Progenitor cell of endocrine pancreas (in vitro differentiated cells): ENCODE results near the gene C1QTNF1. TPM values are rescaled to one million over a fixed set of nuclear protein-coding genes. Genes with fewer than 3 reads are reported as not detected.

Source experiments
- DNase-seq: peaks from one replicate; pipeline ENCODE4 v3.0.0; 2021; ENCODE audit warnings: low spot score; ENCODE audit not compliant: unreplicated experiment
- H3K27ac Mint-ChIP-seq: 2 replicates; pipeline ENCODE4 v1.8.0; 2021; ENCODE audit warnings: mild to moderate bottlenecking, moderate library complexity, mixed read lengths
- H3K27me3 Mint-ChIP-seq: 2 replicates; pipeline ENCODE4 v1.8.0; 2021; ENCODE audit warnings: mixed read lengths
- H3K36me3 Mint-ChIP-seq: 2 replicates; pipeline ENCODE4 v1.8.0; 2022; ENCODE audit warnings: mixed read lengths; ENCODE audit not compliant: insufficient read depth
- H3K4me1 Mint-ChIP-seq: 2 replicates; pipeline ENCODE4 v1.8.0; 2021; ENCODE audit warnings: low read depth, mixed read lengths
- H3K4me3 Mint-ChIP-seq: 2 replicates; pipeline ENCODE4 v1.8.0; 2021; ENCODE audit warnings: low read depth, mild to moderate bottlenecking, moderate library complexity, mixed read lengths
- H3K9me3 Mint-ChIP-seq: 2 replicates; pipeline ENCODE4 v1.8.0; 2021; ENCODE audit warnings: low read depth, mixed read lengths
- total RNA-seq: library from RNA; stranded (reverse); gene quantifications from 2 replicates; pipeline ENCODE4 v1.2.1, GENCODE V29; 2021
- TF ChIP-seq, protein P1 (sequence below): fragments of 200-600 bp; sonication (generic); IDR thresholded peaks from one replicate; pipeline ENCODE4 v1.5.0; 2021; ENCODE audit warnings: antibody characterized with exemption, mild to moderate bottlenecking; ENCODE audit not compliant: unreplicated experiment

The C1QTNF1 gene
- total RNA-seq, 1 donor from 2014 or later, result 0.67 TPM

DNA sequence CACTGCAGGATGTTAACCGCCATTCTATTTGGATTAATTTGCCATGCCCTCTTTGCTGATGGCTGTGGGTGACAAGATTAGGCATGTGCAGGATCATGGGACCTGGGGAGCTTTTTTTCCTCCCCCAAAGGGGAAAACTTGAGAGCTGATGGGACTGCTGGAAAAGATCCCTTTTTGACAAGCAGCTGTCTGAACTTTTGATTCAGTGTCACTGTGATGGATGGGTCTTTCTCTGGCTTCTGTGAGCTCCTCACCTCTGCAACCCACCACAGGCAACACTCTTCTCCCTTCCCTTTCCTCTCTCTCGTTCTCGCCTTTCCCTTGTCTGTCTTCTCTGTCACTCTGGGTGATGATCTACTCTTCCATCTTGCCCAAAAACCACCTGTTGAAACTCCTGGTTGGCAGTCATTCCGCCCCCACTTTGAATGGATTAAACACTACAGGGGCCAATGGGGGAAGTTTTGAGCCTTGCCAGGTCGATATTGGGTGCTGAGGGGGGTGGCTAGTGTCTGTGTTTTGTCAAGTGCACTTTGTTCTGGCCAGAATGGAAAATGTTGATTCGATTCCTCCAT, 11.3 kb upstream of the C1QTNF1 start:
- no peak for DNase-seq
- peaks cover 20% of the 10 kb centered on the region for H3K9me3 Mint-ChIP-seq
- no peak overlapping the region for H3K4me3 Mint-ChIP-seq
- no peak overlapping the region for H3K27ac Mint-ChIP-seq
- H3K4me1 Mint-ChIP-seq, result peaks cover 24% of the 10 kb centered on the region
- TF ChIP-seq, protein P1, sequence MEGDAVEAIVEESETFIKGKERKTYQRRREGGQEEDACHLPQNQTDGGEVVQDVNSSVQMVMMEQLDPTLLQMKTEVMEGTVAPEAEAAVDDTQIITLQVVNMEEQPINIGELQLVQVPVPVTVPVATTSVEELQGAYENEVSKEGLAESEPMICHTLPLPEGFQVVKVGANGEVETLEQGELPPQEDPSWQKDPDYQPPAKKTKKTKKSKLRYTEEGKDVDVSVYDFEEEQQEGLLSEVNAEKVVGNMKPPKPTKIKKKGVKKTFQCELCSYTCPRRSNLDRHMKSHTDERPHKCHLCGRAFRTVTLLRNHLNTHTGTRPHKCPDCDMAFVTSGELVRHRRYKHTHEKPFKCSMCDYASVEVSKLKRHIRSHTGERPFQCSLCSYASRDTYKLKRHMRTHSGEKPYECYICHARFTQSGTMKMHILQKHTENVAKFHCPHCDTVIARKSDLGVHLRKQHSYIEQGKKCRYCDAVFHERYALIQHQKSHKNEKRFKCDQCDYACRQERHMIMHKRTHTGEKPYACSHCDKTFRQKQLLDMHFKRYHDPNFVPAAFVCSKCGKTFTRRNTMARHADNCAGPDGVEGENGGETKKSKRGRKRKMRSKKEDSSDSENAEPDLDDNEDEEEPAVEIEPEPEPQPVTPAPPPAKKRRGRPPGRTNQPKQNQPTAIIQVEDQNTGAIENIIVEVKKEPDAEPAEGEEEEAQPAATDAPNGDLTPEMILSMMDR, result no peak
- peaks cover 2% of the 10 kb centered on the region for H3K36me3 Mint-ChIP-seq
- no peaks in the 10 kb centered on the region for H3K27me3 Mint-ChIP-seq

DNA sequence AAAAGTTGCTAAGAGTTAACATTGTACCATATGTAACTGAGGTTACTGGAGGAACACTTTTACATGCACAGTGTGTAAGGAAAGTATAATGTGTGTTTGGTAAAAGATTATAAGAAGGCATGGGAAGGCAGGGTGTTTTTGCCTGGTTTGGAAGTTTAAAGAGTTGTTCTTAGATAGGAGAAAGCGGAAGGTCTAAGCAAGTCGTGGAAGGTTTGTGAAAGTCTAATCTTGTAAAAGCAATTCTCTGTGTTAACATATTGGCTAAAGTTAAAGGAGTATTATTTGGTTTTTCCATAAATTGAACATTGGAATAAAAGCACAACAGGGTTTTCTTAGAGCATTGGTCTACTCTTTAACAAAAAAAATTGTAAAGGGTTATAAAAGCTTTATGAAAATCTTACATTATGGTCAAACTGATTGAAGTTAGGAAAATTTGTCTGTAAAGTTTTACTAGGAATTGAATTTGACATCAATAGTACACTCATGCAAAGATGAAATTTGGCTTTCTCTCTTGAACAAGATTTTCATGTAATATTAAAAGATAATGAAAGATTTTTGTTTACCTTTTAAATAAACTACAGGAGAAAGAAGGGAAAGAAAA, 9.7 kb upstream of the C1QTNF1 start:
- DNase-seq, result no peak
- Mint-ChIP-seq H3K27ac (no peak overlapping the region), H3K4me1 (peaks cover 26% of the 10 kb centered on the region), H3K4me3 (no peak overlapping the region), H3K9me3 (peaks cover 20% of the 10 kb centered on the region), H3K27me3 (no peaks in the 10 kb centered on the region), H3K36me3 (peaks cover 2% of the 10 kb centered on the region)
- TF ChIP-seq, protein P1, result no peak

DNA sequence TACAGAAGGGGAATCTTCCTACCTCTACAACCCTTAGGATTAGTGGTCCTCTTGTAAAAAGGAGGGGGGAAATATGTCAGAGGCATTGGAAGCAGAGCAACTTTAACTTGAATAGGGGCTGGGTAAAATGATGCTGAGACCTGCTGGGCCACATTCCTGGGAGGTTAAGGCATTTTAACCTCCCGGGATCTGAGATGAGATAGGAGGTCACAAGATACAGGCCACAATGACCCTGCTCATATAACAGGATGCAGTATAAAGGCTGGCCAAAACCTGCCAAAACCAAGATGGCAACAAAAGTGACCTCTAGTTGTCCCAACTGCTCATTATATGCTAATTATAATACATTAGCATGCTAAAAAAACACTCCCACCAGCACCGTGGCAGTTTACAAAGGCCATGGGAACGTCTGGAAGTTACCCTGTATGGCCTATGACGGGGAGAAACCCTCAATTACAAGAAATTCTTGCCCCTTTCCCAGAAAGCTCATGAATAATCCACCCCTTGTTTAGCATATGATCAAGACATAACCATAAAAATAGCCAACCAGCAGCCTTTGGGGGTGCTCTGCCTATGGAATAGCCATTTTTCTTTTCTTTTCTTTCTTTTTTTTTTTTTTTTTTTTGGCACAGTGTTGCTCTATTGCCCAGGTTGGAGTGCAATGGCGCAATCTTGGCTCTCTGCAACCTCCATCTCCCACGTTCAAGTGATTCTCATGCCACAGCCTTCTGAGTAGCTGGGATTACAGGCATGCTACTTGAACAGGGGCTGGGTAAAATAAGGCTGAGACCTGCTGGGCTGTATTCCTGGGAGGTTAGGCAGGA, 6.2 kb upstream of the C1QTNF1 start:
- peaks cover 2% of the 10 kb centered on the region for H3K36me3 Mint-ChIP-seq
- peaks cover 29% of the 10 kb centered on the region for H3K4me1 Mint-ChIP-seq
- H3K27ac Mint-ChIP-seq, result peak overlapping the region; percentile 52
- peak overlapping the region; percentile 6 for H3K4me3 Mint-ChIP-seq
- DNase-seq, result no peak
- TF ChIP-seq, protein P1, result no peak
- H3K27me3 Mint-ChIP-seq, result peaks cover 23% of the 10 kb centered on the region
- H3K9me3 Mint-ChIP-seq, result peaks cover 19% of the 10 kb centered on the region

DNA sequence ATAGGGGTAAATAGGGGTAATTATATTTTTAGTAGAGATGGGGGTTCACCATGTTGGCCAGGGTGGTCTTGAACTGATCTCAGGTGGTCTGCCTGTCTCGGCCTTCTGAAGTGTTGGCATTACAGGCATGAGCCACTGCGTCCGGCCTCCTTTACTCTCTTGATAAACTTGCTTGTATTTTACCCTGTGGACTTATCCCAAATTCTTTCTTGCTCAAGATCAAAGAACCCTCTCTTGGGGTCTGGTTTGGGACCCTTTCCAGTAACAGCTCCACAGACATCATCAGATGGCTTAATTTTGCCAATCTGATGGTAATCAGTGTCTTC, 5.6 kb upstream of the C1QTNF1 start:
- Mint-ChIP-seq H3K36me3 (peaks cover 2% of the 10 kb centered on the region), H3K27me3 (peaks cover 28% of the 10 kb centered on the region), H3K27ac (no peak overlapping the region), H3K4me1 (peaks cover 29% of the 10 kb centered on the region), H3K4me3 (no peak overlapping the region), H3K9me3 (peaks cover 13% of the 10 kb centered on the region)
- no peak for DNase-seq
- TF ChIP-seq, protein P1, result no peak

DNA sequence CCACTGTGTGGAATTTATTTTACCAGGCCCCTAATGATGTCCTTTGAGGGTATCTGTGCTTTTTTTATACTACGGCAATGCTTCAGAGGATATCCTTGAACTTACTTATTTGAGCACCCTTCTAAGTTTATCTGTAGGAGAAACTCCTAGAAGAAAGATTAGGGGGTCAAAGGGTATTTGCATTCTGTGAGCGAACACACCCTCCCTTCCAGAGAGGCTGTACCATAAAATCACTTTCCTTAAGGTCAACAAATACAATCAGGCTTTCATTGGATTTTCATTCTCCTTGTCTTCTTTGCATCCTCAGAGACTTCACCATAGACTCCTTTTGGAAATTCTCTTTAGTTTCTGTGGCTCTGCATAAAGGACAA, 4.7 kb upstream of the C1QTNF1 start:
- no peak for DNase-seq
- H3K4me3 Mint-ChIP-seq, result no peak overlapping the region
- peaks cover 35% of the 10 kb centered on the region for H3K27me3 Mint-ChIP-seq
- TF ChIP-seq, protein P1, result no peak
- no peak overlapping the region for H3K27ac Mint-ChIP-seq
- H3K9me3 Mint-ChIP-seq, result peaks cover 8% of the 10 kb centered on the region
- peaks cover 1% of the 10 kb centered on the region for H3K36me3 Mint-ChIP-seq
- peaks cover 31% of the 10 kb centered on the region for H3K4me1 Mint-ChIP-seq
